IPS-15b (cell line): ENCODE results near the gene LRTM1.

Experiments
- H3K27me3 ChIP-seq: one replicate; pipeline ENCODE4 v1.6.1; 2013; ENCODE audit warnings: low read length; ENCODE audit not compliant: control insufficient read depth, insufficient read depth
- H3K36me3 ChIP-seq: one replicate; pipeline ENCODE4 v1.6.1; 2013; ENCODE audit warnings: low read length; ENCODE audit not compliant: control insufficient read depth, insufficient read depth
- H3K4me1 ChIP-seq: one replicate; pipeline ENCODE4 v1.6.1; 2013; ENCODE audit warnings: mild to moderate bottlenecking, low read length; ENCODE audit not compliant: control insufficient read depth, insufficient read depth
- H3K4me3 ChIP-seq: one replicate; pipeline ENCODE4 v1.5.1; 2013; ENCODE audit warnings: low read depth, low read length
- H3K9ac ChIP-seq: one replicate; pipeline ENCODE4 v1.6.1; 2013; ENCODE audit warnings: low read depth, mild to moderate bottlenecking, low read length
- H3K9me3 ChIP-seq: one replicate; pipeline ENCODE4 v1.6.1; 2013; ENCODE audit warnings: mild to moderate bottlenecking, low read length; ENCODE audit not compliant: control insufficient read depth, insufficient read depth

LRTM1 gene

DNA sequence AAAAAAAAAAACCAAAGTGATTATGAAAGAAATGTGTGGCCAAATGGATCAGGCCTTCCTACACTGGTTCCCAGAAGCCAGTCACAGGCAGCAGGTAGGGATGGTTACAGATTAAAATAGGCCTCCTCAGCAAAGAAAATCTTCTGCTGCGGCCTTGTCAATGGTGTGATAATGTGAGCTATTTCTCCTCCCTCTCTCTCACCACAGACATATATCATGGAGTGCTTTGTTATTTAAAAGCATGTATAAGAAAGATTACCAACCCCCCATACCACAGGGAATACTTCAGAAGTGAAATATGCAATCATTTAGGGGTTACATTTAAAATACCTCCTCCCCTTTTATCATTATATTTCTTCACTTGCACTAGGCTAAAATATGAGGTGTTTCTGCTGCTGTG is 32.2 kb upstream of the LRTM1 start:
- no peak overlapping the region for H3K4me3 ChIP-seq
- H3K27me3 ChIP-seq = no peaks in the 10 kb centered on the region
- H3K9ac ChIP-seq = no peak overlapping the region
- H3K9me3 ChIP-seq = no peaks in the 10 kb centered on the region
- no peaks in the 10 kb centered on the region for H3K36me3 ChIP-seq
- peaks cover 7% of the 10 kb centered on the region for H3K4me1 ChIP-seq

- H3K4me3 ChIP-seq = no peak overlapping the region
- no peaks in the 10 kb centered on the region for H3K27me3 ChIP-seq
- H3K9me3 ChIP-seq = no peaks in the 10 kb centered on the region
- H3K4me1 ChIP-seq = peaks cover 20% of the 10 kb centered on the region
- no peaks in the 10 kb centered on the region for H3K36me3 ChIP-seq
- H3K9ac ChIP-seq = no peak overlapping the region
Observed at GRCh38 chr3:54957711-54958110, 29.9 kb upstream of the LRTM1 start.

DNA sequence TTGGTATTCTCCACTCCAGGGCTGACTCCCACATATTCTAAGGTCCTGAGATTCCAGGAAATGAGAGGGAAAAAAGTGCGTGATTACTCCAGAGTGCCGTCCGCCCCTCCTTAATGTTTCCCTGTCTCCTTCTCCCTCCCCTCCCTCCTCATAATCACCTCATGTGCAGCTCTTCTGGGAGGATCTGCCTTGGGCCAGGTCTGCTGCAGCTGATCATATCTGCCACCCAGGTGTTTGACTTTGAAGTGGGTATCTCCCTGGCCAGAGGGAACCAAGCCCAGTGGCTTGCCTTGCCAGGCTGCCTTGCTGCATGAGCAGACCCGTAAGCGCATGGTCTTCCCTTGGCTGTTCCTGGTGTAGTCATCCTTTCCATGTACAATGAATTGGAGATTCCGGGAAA is 28.1 kb upstream of the LRTM1 start:
- Histone ChIP-seq H3K4me1 (peaks cover 20% of the 10 kb centered on the region), H3K9ac (no peak overlapping the region), H3K4me3 (no peak overlapping the region), H3K36me3 (no peaks in the 10 kb centered on the region), H3K27me3 (no peaks in the 10 kb centered on the region), H3K9me3 (no peaks in the 10 kb centered on the region)

GRCh38 chr3:54955496-54955895 is 27.6 kb upstream of the LRTM1 start:
- Histone ChIP-seq H3K36me3 (no peaks in the 10 kb centered on the region), H3K9ac (no peak overlapping the region), H3K9me3 (no peaks in the 10 kb centered on the region), H3K27me3 (no peaks in the 10 kb centered on the region), H3K4me3 (no peak overlapping the region), H3K4me1 (peaks cover 20% of the 10 kb centered on the region)

GRCh38 chr3:54954521-54954920 is 26.7 kb upstream of the LRTM1 start:
- Histone ChIP-seq H3K4me1 (peaks cover 16% of the 10 kb centered on the region), H3K27me3 (no peaks in the 10 kb centered on the region), H3K4me3 (no peak overlapping the region), H3K36me3 (no peaks in the 10 kb centered on the region), H3K9ac (no peak overlapping the region), H3K9me3 (no peaks in the 10 kb centered on the region)

- Histone ChIP-seq H3K27me3 (no peaks in the 10 kb centered on the region), H3K4me3 (no peak overlapping the region), H3K9ac (no peak overlapping the region), H3K4me1 (peaks cover 16% of the 10 kb centered on the region), H3K36me3 (no peaks in the 10 kb centered on the region), H3K9me3 (no peaks in the 10 kb centered on the region)
Observed at GRCh38 chr3:54954022-54954421, 26.2 kb upstream of the LRTM1 start.

DNA sequence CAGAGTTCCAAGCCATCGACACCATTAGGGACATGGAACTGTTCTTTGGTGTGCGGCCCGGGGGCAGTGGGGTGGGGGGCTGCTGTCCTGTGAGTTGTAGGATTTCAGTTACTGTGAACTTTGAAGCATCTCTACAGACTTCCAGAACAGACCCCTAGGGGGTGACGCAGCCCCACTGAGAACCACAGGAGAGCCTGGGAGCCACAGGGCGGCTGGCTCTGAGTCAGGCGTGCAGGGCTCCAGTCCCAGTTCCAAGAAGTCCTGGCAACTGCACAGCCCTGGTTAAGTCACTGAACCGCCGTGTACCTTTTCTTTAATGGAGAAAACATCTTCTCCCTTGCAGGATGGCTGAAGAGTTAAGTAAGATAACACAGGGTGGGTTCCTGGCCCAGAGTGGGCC is 23.5 kb upstream of the LRTM1 start:
- H3K27me3 ChIP-seq = no peaks in the 10 kb centered on the region
- H3K36me3 ChIP-seq = no peaks in the 10 kb centered on the region
- no peak overlapping the region for H3K9ac ChIP-seq
- H3K4me3 ChIP-seq = no peak overlapping the region
- peaks cover 16% of the 10 kb centered on the region for H3K4me1 ChIP-seq
- H3K9me3 ChIP-seq = no peaks in the 10 kb centered on the region

GRCh38 chr3:54950391-54951003 is 22.6 kb upstream of the LRTM1 start:
- Histone ChIP-seq H3K36me3 (no peaks in the 10 kb centered on the region), H3K9ac (no peak overlapping the region), H3K4me3 (no peak overlapping the region), H3K27me3 (no peaks in the 10 kb centered on the region), H3K9me3 (no peaks in the 10 kb centered on the region), H3K4me1 (peaks cover 16% of the 10 kb centered on the region)

- Histone ChIP-seq H3K4me3 (no peak overlapping the region), H3K9ac (no peak overlapping the region), H3K9me3 (no peaks in the 10 kb centered on the region), H3K4me1 (peaks cover 8% of the 10 kb centered on the region), H3K36me3 (no peaks in the 10 kb centered on the region), H3K27me3 (no peaks in the 10 kb centered on the region)
Observed at GRCh38 chr3:54949491-54950044, 21.7 kb upstream of the LRTM1 start.

DNA sequence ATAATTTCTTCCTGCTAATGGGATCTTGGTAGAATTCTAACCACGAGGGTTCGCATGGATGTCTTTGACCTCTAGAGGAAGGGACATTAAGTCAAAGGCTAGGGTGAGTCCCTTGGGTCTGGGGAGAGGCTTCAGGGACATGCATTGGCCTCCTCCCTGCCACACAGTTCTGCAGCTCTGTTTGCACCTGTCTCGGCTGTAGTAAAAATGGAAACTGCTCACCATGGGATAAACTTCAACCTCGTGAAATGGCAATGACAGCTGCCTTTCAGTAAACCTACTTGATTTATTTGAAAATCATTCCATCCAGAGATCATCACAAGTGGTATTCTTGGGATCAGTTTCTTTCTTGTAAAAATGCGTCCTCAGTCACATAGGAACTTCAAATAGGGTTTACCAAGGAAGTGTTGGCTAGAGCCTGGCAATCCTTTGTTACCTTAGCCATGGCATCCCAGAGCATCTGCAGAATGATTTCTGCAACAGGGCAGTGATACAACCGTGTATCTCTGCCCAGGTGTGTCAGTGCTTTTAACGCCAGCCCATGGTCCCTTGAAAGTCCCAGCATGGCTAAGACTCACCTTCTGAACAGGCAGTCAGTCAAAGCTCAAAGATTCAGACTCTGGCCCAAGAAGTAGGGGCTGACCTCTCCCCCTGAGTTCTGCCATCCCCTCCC is 14.0 kb upstream of the LRTM1 start:
- Histone ChIP-seq H3K9me3 (no peaks in the 10 kb centered on the region), H3K27me3 (no peaks in the 10 kb centered on the region), H3K4me3 (no peak overlapping the region), H3K4me1 (peaks cover 3% of the 10 kb centered on the region), H3K36me3 (no peaks in the 10 kb centered on the region), H3K9ac (no peak overlapping the region)

DNA sequence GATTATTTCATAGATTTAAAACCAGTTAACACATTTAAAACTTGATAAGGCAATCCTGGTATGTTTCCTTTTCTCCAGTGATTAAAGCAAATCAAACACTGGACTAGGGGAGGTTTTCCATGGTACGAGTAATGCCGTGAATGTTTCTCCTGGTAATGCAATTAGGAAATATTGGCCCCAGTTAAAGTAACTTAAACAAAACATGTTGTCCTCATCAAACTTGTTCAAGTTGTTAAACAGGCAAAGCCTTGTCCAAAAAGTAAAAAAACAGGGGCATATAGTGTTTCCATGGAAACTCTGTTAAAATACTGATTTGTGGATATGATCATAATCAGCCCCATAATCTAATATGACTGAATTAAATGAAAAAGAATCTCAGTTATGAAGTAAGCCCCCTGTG is 13.1 kb upstream of the LRTM1 start:
- Histone ChIP-seq H3K4me1 (peaks cover 11% of the 10 kb centered on the region), H3K9ac (no peak overlapping the region), H3K27me3 (no peaks in the 10 kb centered on the region), H3K36me3 (no peaks in the 10 kb centered on the region), H3K4me3 (no peak overlapping the region), H3K9me3 (no peaks in the 10 kb centered on the region)

DNA sequence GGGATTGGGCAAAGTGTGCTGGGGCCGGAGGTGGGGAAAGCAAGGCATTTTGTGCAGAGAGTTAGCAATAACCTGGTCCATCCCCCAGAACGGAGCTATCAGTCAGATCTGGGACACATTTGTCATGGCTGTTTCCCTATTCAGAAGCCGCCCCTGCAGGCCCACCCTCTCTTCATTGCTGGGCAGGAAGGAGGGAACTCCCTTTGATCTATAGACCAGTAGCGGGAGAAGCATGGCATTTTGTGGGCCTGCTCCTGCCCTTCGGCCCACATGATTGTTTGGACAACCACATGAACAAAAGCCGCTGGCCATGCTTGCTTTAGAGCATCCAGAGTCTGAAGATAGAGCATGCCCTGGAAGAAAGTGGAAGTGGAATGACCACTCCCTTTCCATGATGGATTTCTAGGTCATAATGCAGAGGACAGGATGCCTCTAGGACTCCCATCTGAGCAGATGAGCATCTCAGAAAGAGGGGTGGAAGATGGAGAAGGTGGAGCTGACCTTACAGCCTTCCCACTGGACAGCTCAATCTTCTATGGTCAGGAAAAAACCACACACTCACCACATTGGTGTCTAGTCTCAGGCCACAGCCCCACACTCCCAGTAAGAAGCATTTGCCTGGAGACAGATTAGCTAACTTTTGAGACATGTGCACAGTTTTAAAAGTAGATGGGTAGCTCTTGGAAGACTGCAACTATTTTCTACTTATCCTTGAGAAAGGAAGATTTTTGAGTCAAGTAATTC is 11.9 kb upstream of the LRTM1 start:
- no peaks in the 10 kb centered on the region for H3K27me3 ChIP-seq
- peaks cover 12% of the 10 kb centered on the region for H3K4me1 ChIP-seq
- H3K36me3 ChIP-seq = no peaks in the 10 kb centered on the region
- no peaks in the 10 kb centered on the region for H3K9me3 ChIP-seq
- H3K4me3 ChIP-seq = no peak overlapping the region
- no peak overlapping the region for H3K9ac ChIP-seq
